K562 (cell line): ENCODE measurements around the gene TLCD5. TPM values are rescaled to one million over a fixed set of nuclear protein-coding genes. Genes with fewer than 3 reads are reported as not detected.

Experiments used
- CHAMP1 ChIP-seq: fragments of 450-650 bp; IDR thresholded peaks from 2 replicates; pipeline ENCODE4 v1.6.1; 2016; ENCODE audit warnings: mild to moderate bottlenecking
- FOXP1 ChIP-seq: sonication (generic); formaldehyde crosslinking; IDR thresholded peaks from 2 replicates; pipeline ENCODE4 v1.8.0; 2022; ENCODE audit warnings: mild to moderate bottlenecking, missing genetic modification reagents
- HMGN3 ChIP-seq: IDR thresholded peaks from 2 replicates; pipeline ENCODE4 v1.6.1; 2011; ENCODE audit warnings: borderline replicate concordance, low read depth, mild to moderate bottlenecking, mixed read lengths, low read length; ENCODE audit not compliant: insufficient read length; ENCODE audit errors: extremely low read depth
- MCM3 ChIP-seq: fragments of 450-650 bp; IDR thresholded peaks from 2 replicates; pipeline ENCODE4 v1.6.1; 2016
- NCOA1 ChIP-seq: fragments of 450-650 bp; IDR thresholded peaks from 2 replicates; pipeline ENCODE4 v1.6.1; 2016; ENCODE audit warnings: low read depth
- SRSF9 ChIP-seq: fragments of 200-400 bp; formaldehyde crosslinking; IDR thresholded peaks from 2 replicates; pipeline ENCODE4 v1.6.1; 2017; ENCODE audit warnings: low read depth, low read length, borderline replicate concordance
- TCF3 ChIP-seq: sonication (generic); formaldehyde crosslinking; IDR thresholded peaks from 2 replicates; pipeline ENCODE4 v1.4.0; 2020; ENCODE audit warnings: mild to moderate bottlenecking, missing genetic modification reagents
- TCF7 ChIP-seq: sonication (generic); IDR thresholded peaks from 2 replicates; pipeline ENCODE4 v1.6.1; 2016; ENCODE audit warnings: antibody characterized with exemption, borderline replicate concordance
- U2AF1 ChIP-seq: fragments of 200-400 bp; formaldehyde crosslinking; optimal IDR thresholded peaks from 2 replicates; pipeline ENCODE3; 2017; ENCODE audit warnings: mild to moderate bottlenecking, low read depth, low read length, moderate library complexity
- ZBTB8A ChIP-seq: fragments of 450-650 bp; IDR thresholded peaks from 2 replicates; pipeline ENCODE4 v1.6.1; 2018; ENCODE audit warnings: mild to moderate bottlenecking, moderate library complexity; ENCODE audit not compliant: partially characterized antibody
- ZEB2 ChIP-seq: fragments of 450-650 bp; IDR thresholded peaks from 2 replicates; pipeline ENCODE4 v1.6.1; 2016
- ZFP1 ChIP-seq: fragments of 450-650 bp; formaldehyde crosslinking; IDR thresholded peaks from 2 replicates; pipeline ENCODE4 v1.4.0; 2020; ENCODE audit warnings: mild to moderate bottlenecking, mixed read lengths
- ZNF143 ChIP-seq: sonication (generic); formaldehyde crosslinking; IDR thresholded peaks from 2 replicates; pipeline ENCODE4 v1.9.0; 2022; ENCODE audit warnings: mild to moderate bottlenecking, missing genetic modification reagents
- ZNF239 ChIP-seq: fragments of 250-450 bp; sonication (Bioruptor Pico); IDR thresholded peaks from 2 replicates; pipeline ENCODE4 v1.4.0; 2020; ENCODE audit warnings: mild to moderate bottlenecking
- ZNF408 ChIP-seq: fragments of 250-450 bp; sonication (Bioruptor Pico); IDR thresholded peaks from 2 replicates; pipeline ENCODE4 v1.4.0; 2020; ENCODE audit warnings: low read depth, mild to moderate bottlenecking, moderate library complexity
- polyA plus RNA-seq, 8 experiments: library from polyadenylated mRNA; depleted of rRNA in 4 of 8; stranded (reverse) in 5 of 8; unstranded in 3 of 8; fragments of >200 nt; fragmentation: Nextera tagmentation in 2 of 8; fragmentation: Illumina TruSeq in 1 of 8; extraction: Ambion mirVana in 2 of 8; extraction: Trizol in 1 of 8; gene quantifications; 2 replicates each; pipeline versions ENCODE4 v1.2.1 to v1.2.3, GENCODE V29; 2011 to 2014; ENCODE audit warnings: inconsistent platforms in 1 of 8, missing spikeins in 1 of 8
- total RNA-seq, 7 experiments: library from RNA; depleted of rRNA in 6 of 7; stranded (reverse); fragments of >200 nt in 6 of 7; fragmentation: Illumina TruSeq in 2 of 7; extraction: Trizol in 2 of 7; gene quantifications; 2 replicates each; pipeline versions ENCODE4 v1.2.1 to v1.2.3, GENCODE V29; 2011 to 2021; ENCODE audit warnings: low replicate concordance in 1 of 7
- TF ChIP-seq, protein P1 (sequence below): fragments of 250-450 bp; sonication (Bioruptor Pico); IDR thresholded peaks from 2 replicates; pipeline ENCODE4 v1.5.0; 2021; ENCODE audit warnings: mild to moderate bottlenecking, borderline replicate concordance
- TF ChIP-seq, protein P2 (sequence below): sonication (generic); formaldehyde crosslinking; IDR thresholded peaks from 2 replicates; pipeline ENCODE4 v1.8.0; 2022; ENCODE audit warnings: missing genetic modification reagents, mild to moderate bottlenecking, borderline replicate concordance
- TF ChIP-seq, protein P3 (sequence below): fragments of 250-450 bp; sonication (Bioruptor Pico); IDR thresholded peaks from 2 replicates; pipeline ENCODE4 v1.8.0; 2021; ENCODE audit warnings: moderate library complexity, mild to moderate bottlenecking, inconsistent platforms

Gene TLCD5
- total and polyA plus RNA-seq, 9 of the 15 experiments (the other 6 are each of a cell fraction or from before 2014, with no cell fraction given), result 0.94 to 5.1 (median 1.6) TPM

- peak; percentile 98 for TF ChIP-seq CHAMP1
- no peak for TF ChIP-seq MCM3
- TF ChIP-seq, protein P1, sequence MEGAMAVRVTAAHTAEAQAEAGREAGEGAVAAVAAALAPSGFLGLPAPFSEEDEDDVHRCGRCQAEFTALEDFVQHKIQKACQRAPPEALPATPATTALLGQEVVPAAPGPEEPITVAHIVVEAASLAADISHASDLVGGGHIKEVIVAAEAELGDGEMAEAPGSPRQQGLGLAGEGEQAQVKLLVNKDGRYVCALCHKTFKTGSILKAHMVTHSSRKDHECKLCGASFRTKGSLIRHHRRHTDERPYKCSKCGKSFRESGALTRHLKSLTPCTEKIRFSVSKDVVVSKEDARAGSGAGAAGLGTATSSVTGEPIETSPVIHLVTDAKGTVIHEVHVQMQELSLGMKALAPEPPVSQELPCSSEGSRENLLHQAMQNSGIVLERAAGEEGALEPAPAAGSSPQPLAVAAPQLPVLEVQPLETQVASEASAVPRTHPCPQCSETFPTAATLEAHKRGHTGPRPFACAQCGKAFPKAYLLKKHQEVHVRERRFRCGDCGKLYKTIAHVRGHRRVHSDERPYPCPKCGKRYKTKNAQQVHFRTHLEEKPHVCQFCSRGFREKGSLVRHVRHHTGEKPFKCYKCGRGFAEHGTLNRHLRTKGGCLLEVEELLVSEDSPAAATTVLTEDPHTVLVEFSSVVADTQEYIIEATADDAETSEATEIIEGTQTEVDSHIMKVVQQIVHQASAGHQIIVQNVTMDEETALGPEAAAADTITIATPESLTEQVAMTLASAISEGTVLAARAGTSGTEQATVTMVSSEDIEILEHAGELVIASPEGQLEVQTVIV, result no peak
- no peak for TF ChIP-seq NCOA1
- TF ChIP-seq TCF3 (CRISPR knock-in tag), result peak; percentile 38; the same call in 1 of the 2 replicates
- TF ChIP-seq U2AF1, result no peak
- no peak for TF ChIP-seq ZNF408
- no peak for TF ChIP-seq ZFP1 (CRISPR knock-in tag)
- no peak for TF ChIP-seq TCF7
- TF ChIP-seq ZNF239 (CRISPR knock-in tag), result no peak
- no peak for TF ChIP-seq SRSF9
- peak; percentile 76 for TF ChIP-seq HMGN3
- TF ChIP-seq, protein P2, sequence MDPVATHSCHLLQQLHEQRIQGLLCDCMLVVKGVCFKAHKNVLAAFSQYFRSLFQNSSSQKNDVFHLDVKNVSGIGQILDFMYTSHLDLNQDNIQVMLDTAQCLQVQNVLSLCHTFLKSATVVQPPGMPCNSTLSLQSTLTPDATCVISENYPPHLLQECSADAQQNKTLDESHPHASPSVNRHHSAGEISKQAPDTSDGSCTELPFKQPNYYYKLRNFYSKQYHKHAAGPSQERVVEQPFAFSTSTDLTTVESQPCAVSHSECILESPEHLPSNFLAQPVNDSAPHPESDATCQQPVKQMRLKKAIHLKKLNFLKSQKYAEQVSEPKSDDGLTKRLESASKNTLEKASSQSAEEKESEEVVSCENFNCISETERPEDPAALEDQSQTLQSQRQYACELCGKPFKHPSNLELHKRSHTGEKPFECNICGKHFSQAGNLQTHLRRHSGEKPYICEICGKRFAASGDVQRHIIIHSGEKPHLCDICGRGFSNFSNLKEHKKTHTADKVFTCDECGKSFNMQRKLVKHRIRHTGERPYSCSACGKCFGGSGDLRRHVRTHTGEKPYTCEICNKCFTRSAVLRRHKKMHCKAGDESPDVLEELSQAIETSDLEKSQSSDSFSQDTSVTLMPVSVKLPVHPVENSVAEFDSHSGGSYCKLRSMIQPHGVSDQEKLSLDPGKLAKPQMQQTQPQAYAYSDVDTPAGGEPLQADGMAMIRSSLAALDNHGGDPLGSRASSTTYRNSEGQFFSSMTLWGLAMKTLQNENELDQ, result no peak
- TF ChIP-seq, protein P3, sequence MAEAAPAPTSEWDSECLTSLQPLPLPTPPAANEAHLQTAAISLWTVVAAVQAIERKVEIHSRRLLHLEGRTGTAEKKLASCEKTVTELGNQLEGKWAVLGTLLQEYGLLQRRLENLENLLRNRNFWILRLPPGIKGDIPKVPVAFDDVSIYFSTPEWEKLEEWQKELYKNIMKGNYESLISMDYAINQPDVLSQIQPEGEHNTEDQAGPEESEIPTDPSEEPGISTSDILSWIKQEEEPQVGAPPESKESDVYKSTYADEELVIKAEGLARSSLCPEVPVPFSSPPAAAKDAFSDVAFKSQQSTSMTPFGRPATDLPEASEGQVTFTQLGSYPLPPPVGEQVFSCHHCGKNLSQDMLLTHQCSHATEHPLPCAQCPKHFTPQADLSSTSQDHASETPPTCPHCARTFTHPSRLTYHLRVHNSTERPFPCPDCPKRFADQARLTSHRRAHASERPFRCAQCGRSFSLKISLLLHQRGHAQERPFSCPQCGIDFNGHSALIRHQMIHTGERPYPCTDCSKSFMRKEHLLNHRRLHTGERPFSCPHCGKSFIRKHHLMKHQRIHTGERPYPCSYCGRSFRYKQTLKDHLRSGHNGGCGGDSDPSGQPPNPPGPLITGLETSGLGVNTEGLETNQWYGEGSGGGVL (CRISPR knock-in tag), result no peak
- peak; percentile 79; the same call in 1 of the 2 replicates for TF ChIP-seq ZEB2
- TF ChIP-seq ZNF143 (CRISPR knock-in tag), result no peak
- TF ChIP-seq ZBTB8A, result no peak
- TF ChIP-seq FOXP1 (CRISPR knock-in tag), result no peak
Observed at GRCh38 chr11:120335908-120336640, 11.0 kb downstream of the TLCD5 start, which contains the start of gene ARHGEF12 (continued).
